ENCODE measurements around the gene TNFRSF8.
"Not testable (repeated sequence)": the region's sequence is repeated elsewhere in the genome, so short reads cannot be mapped to it uniquely, and the experiment has no call there.

The TNFRSF8 gene

GRCh38 chr1:12037486-12038355 lies 25.4 kb upstream of the TNFRSF8 start:
- no peak for DNase-seq
- in situ Hi-C loops (cut with MboI; ENCODE audit: low pct_unique_long_range_greater_than_20kb, low sequenced_read_pairs), result no loop called here

GRCh38 chr1:12038356-12039163 lies 24.5 kb upstream of the TNFRSF8 start:
- in situ Hi-C loops (cut with MboI; ENCODE audit: low pct_unique_long_range_greater_than_20kb, low sequenced_read_pairs), result no loop called here
- DNase-seq, result no peak

GRCh38 chr1:12039164-12039525 lies 24.0 kb upstream of the TNFRSF8 start:
- DNase-seq, result no peak

GRCh38 chr1:12039824-12040456 lies 23.2 kb upstream of the TNFRSF8 start:
- DNase-seq; in situ Hi-C loops (cut with MboI; ENCODE audit: low pct_unique_long_range_greater_than_20kb, low sequenced_read_pairs): not testable (repeated sequence)

More at GRCh38 chr1:12039164-12039525, 24.0 kb upstream of the TNFRSF8 start:
- in situ Hi-C loops (cut with MboI; ENCODE audit: low pct_unique_long_range_greater_than_20kb, low sequenced_read_pairs), result no loop called here

- in situ Hi-C loops (cut with MboI; ENCODE audit: low pct_unique_long_range_greater_than_20kb, low sequenced_read_pairs), result no loop called here
Measured at GRCh38 chr1:12040457-12041051, 22.5 kb upstream of the TNFRSF8 start.

GRCh38 chr1:12044187-12044877 lies 18.8 kb upstream of the TNFRSF8 start:
- in situ Hi-C loops (cut with MboI; ENCODE audit: low pct_unique_long_range_greater_than_20kb, low sequenced_read_pairs); DNase-seq: not testable (repeated sequence)

More at GRCh38 chr1:12040457-12041051, 22.5 kb upstream of the TNFRSF8 start:
- peak; percentile 50 for DNase-seq

- DNase-seq, result no peak
- in situ Hi-C loops (cut with MboI; ENCODE audit: low pct_unique_long_range_greater_than_20kb, low sequenced_read_pairs), result no loop called here
Measured at GRCh38 chr1:12046749-12047119, 16.4 kb upstream of the TNFRSF8 start.

GRCh38 chr1:12047120-12047876 lies 15.8 kb upstream of the TNFRSF8 start:
- no peak for DNase-seq

GRCh38 chr1:12048372-12048771 lies 14.7 kb upstream of the TNFRSF8 start:
- in situ Hi-C loops (cut with MboI; ENCODE audit: low pct_unique_long_range_greater_than_20kb, low sequenced_read_pairs), result no loop called here
- DNase-seq, result no peak

More at GRCh38 chr1:12047120-12047876, 15.8 kb upstream of the TNFRSF8 start:
- in situ Hi-C loops (cut with MboI; ENCODE audit: low pct_unique_long_range_greater_than_20kb, low sequenced_read_pairs), result no loop called here

GRCh38 chr1:12049616-12050015 lies 13.5 kb upstream of the TNFRSF8 start:
- in situ Hi-C loops (cut with MboI; ENCODE audit: low pct_unique_long_range_greater_than_20kb, low sequenced_read_pairs), result no loop called here
- no peak for DNase-seq

- no peak for DNase-seq
- in situ Hi-C loops (cut with MboI; ENCODE audit: low pct_unique_long_range_greater_than_20kb, low sequenced_read_pairs), result no loop called here
Measured at GRCh38 chr1:12051361-12051760, 11.7 kb upstream of the TNFRSF8 start.

- no peak for DNase-seq
- in situ Hi-C loops (cut with MboI; ENCODE audit: low pct_unique_long_range_greater_than_20kb, low sequenced_read_pairs), result no loop called here
Measured at GRCh38 chr1:12052008-12052573, 11.0 kb upstream of the TNFRSF8 start.

- DNase-seq, result no peak
- in situ Hi-C loops (cut with MboI; ENCODE audit: low pct_unique_long_range_greater_than_20kb, low sequenced_read_pairs), result no loop called here
Measured at GRCh38 chr1:12052997-12053686, 10.0 kb upstream of the TNFRSF8 start.

GRCh38 chr1:12053752-12054548 lies 9.2 kb upstream of the TNFRSF8 start:
- no peak for DNase-seq
- in situ Hi-C loops (cut with MboI; ENCODE audit: low pct_unique_long_range_greater_than_20kb, low sequenced_read_pairs), result no loop called here

GRCh38 chr1:12055259-12055658 lies 7.8 kb upstream of the TNFRSF8 start:
- in situ Hi-C loops (cut with MboI; ENCODE audit: low pct_unique_long_range_greater_than_20kb, low sequenced_read_pairs), result no loop called here
- no peak for DNase-seq

GRCh38 chr1:12056331-12056841 lies 6.7 kb upstream of the TNFRSF8 start:
- DNase-seq, result no peak
- in situ Hi-C loops (cut with MboI; ENCODE audit: low pct_unique_long_range_greater_than_20kb, low sequenced_read_pairs), result no loop called here

Data from KBM-7 (cell line).